SKM-1 (cell line): ENCODE measurements around the gene ELAVL1.

Source experiments
- DNase-seq: peaks from one replicate; lab custom pipeline; 2025; ENCODE audit not compliant: unreplicated experiment; lab: John Stamatoyannopoulos, UW

Gene ELAVL1

DNA sequence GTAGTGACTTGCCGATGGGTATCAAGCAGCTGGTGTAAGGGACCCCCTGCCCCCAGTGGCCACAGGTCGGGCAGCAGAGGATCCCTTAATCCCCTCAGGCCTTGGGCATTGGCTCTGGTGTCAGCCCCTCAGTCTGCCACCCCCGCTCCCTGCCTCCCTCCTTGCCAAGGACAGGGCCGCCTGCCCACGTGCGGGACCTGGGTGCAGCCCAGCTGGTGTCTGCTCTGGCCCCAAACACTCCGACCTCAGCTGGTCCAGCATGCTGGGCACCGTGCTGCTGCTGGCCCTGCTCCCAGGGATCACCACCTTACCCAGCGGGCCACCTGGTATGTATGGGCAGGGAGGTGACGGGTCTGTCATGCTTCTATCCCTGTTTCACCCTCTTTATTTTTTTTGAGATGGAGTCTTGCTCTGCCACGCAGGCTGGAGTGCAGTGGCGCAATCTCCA lies 90.8 kb downstream of the ELAVL1 start, which contains the start of gene TGFBR3L:
Gene TGFBR3L, plus strand, starts transcription at position 233 of the 448 bp plus-strand sequence.
- DNase-seq, result no peak

DNA sequence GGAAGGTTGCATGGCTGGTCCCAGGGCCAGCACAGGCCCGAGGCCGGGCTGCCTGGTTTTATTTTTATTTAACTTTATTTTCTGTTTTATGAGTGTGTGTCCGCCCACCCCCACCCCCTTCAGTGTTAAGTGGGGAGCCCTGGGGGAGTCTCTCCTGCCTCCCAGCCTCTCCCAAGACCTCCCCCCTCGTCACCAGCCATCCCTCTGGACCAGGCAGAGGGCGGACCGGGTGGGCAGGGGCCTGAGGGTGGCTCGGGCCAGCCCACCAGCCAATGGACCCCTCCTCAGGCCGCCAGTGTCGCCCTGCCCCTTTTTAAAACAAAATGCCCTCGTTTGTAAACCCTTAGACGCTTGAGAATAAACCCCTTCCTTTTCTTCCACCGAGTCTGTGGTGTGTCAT lies 91.3 kb downstream of the ELAVL1 start:
- no peak for DNase-seq

DNA sequence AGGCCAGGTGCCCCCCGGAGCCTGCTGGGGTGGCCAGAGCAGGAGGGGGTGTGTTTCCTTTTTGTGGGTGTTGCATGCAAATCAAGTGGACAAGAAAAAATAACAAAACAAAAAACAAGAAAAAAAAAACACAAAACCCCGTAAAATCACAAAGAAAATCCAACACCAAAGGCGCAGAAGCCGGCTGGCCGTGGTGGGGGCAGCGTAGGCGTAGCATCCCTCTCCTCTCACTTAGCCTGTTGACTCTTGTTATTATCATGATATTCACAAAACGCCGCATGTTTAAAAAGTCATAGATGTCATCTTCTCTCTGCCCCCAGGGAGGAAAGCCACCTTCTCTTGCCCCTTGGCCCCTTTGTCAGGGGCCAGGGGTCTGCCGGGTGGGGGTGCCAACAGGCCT lies 91.8 kb downstream of the ELAVL1 start:
- no peak for DNase-seq

DNA sequence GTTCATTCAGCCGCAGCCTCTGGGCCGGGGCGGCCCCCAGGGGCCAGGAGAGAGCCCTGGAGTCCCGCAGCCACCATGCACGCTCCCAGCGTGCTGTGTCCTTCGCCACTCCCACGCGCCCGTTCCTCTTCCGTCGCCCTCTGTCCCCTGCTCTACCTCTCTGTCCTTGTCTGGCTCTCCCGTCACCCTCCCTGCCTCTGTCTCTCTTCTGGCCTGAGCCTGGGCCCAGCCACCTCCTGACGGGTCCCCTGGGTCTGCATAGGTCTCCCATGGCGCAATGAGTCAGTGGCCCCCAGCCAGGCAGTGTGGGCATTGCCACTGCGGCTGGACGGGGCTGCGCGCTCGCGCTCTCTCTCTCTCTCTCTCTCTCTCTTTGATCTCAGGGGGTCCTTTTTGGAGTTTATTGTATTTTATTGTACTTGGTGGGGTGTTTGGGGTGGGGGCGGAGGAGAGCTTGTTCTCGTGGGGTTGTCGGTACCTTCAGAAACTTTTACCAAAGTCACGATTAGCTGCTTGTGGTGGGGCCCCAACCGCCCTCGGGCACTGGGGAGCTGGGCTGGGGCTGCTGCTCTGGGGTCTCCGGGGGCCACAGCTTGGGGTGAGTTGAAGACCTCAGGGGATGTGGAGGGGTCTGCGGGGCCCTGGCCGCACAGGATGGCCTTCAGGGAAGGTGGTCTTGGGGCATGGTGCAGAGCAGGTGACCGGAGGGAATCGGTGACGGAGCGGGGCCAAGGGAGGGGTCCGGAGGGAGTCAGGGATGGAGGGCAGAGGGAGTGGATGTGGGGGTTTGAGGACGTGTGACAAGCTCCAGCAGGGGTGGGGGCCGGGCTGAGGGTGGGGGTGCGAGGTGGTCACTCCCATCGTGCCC lies 92.5 kb downstream of the ELAVL1 start:
- DNase-seq, result no peak

DNA sequence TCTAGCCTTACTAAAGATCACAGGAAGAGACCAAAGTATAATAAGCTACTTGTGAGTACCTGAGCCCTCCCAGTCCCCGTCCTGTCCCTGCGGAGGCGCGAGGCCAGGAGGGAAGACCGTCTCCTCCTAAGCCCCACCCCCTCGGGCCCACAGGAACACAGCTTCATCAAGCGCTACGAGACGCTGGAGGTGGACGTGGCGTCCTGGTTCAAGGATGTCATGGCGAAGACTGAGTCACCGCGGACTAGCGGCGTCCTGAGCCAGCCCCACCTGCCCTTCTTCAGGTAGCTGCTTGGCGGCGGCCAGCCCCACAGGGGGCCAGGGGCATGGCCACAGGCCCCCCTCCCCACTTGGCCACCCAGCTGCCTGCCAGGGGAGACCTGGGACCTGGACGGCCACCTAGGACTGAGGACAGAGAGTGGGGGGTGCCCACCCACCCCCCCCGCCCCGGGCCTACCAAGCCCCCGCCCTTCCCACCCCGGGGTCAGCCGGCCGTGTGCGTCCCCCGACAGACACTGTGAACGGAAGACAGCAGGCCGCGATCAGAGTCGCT lies 93.2 kb downstream of the ELAVL1 start:
- no peak for DNase-seq

DNA sequence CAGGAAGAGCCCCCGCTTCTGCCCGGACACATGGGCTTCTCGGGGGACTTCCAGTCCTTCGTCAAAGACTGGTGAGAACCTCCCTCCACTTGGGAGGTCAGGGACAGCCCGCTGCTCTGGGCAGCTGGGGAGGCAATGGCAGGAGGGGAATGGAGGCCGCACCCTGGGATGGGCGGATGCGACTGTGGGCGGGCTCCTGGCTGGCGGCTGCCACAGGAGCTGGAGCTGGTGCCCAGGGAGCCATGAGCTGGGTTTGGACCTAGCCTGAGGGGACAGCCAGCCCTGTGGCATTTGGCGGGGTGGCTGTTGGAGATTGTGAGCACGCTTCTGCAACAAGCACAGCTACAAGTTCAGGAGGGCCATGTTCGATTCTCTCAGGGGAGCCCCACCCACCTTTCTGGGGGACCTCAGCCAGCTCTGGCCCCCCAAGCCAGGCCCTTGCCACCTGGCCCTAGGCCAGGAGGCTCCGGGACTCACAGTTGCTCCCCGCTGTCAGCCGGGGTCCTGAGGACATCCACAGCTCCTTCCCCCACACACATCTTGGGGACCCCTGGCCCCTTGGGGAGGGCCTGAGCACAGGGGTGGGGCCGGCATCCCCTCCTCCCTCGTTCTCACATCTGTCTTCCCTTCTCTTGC lies 93.8 kb downstream of the ELAVL1 start:
- DNase-seq, result no peak

DNA sequence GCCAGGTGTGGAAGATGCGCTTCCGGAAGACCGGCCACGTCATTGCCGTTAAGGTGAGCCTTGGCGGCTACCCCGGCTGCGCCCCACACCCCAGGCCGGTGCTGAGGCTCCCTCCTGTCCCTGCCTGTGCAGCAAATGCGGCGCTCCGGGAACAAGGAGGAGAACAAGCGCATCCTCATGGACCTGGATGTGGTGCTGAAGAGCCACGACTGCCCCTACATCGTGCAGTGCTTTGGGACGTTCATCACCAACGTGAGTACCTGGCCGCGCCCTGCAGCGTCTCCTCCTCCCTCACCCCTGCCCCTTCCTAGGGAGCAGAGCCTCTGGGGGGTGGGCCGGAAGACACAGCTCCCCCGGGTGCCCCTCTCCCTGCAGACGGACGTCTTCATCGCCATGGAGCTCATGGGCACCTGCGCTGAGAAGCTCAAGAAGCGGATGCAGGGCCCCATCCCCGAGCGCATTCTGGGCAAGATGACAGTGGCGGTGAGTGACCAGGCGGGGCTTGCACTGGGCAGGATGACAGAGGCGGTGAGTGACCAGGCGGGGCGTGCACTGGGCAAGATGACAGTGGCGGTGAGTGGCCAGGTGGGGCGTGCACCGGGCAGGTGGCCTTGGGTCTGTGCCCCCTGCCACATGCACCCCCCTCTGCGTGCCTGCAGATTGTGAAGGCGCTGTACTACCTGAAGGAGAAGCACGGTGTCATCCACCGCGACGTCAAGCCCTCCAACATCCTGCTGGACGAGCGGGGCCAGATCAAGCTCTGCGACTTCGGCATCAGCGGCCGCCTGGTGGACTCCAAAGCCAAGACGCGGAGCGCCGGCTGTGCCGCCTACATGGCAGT lies 94.9 kb downstream of the ELAVL1 start:
- DNase-seq, result no peak

DNA sequence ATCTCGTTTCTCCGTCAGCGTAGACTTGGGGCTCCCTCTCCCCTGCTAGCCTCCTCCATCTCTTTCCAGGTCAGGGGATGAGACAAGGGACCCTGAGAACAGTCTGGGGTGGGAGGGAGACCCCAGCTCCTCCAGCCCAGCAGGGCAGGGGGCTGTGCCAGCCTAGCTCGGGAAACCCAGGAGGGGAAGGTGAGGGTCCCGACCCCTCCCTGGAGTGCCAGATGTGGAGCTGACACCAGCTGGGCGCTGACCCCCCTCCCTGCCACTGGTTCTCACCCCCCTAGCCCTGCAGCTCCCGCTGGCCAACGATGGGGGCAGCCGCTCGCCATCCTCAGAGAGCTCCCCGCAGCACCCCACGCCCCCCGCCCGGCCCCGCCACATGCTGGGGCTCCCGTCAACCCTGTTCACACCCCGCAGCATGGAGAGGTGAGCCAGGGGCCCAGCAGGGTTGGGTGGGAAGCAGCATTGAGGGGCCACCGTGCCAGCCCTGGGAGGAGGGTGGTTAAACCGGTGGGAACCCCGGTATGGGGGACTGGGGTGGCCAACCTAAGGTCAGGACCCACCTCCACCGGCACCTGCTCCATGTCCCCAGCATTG lies 95.9 kb downstream of the ELAVL1 start:
- DNase-seq, result no peak

DNA sequence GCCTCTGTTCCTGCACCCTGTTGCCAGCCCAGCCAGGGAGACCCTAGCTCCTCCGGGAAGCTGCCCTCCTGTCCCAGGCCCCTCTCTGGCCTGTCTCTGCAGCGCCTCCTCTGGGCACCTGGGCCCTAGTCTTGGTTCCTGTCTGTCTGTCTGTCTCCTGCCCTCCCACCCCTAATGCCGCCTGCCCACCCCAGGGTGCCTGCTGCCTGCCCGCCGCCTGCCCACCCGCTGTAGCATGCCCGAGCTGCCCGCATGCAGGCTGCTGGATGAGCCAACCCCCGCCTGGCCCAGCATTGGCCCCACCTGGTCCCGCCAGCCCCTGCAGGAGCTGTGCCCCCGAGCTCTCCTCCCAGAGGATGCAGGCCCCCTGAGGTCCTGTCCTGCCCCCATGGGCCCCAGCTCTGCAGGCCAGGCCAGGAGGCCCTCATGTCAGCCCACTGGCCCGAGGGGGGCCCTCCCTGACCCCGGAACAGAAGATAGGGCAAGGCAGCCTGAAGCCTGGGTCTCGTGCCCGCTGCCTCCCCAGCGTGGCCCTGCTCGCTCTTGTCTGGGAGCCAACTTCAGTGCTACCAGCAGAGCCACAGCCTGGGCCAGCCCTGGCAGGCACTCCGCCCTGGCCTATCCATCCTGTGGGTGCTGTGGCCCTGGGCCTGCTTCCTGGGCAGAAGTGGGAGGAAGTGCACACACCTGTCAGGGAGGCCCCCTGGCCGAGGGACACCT lies 96.5 kb downstream of the ELAVL1 start:
- no peak for DNase-seq
